GM12891 (cell line): ENCODE data around the gene SNX7.

Experiments
- POLR2A ChIP-seq: IDR thresholded peaks from 2 replicates; pipeline ENCODE4 v1.6.1; 2011; ENCODE audit warnings: low read depth, low read length, control low read depth
- TAF1 ChIP-seq: IDR thresholded peaks from 2 replicates; pipeline ENCODE4 v1.6.1; 2011; ENCODE audit warnings: low read depth, low read length, control low read depth

DNA sequence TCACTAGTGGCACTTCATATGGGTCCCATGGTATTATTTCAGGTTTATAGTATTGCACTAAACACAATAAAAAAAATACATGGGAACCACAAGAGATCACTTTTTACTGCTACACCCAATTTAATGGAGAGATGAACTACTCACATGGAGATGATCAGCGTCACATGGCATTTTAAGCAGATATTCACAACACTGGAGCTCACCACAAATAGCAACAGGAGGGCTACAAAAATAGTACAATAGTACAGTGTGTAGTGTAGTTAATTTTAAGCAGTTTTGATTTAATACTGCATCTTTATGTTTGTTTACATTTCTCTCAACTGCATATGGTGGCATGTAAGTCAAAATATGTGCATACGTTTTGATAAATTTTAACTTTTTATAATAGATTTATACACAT, 31.0 kb downstream of the SNX7 start:
- TF ChIP-seq POLR2A = no peak
- TF ChIP-seq TAF1 = no peak
